B cell (primary cell): ENCODE measurements around the gene MDFI.

Source experiments
- EZH2 ChIP-seq: IDR thresholded peaks from 2 replicates; pipeline ENCODE4 v1.6.1; 2012; ENCODE audit warnings: borderline replicate concordance, low read depth, mild to moderate bottlenecking, moderate library complexity, low read length; ENCODE audit not compliant: insufficient read depth, poor library complexity, severe bottlenecking
- TF ChIP-seq, protein P1 (sequence below): fragments of 200-600 bp; IDR thresholded peaks from one replicate; pipeline ENCODE4 v1.8.0; 2022; ENCODE audit warnings: antibody characterized with exemption, mild to moderate bottlenecking

DNA sequence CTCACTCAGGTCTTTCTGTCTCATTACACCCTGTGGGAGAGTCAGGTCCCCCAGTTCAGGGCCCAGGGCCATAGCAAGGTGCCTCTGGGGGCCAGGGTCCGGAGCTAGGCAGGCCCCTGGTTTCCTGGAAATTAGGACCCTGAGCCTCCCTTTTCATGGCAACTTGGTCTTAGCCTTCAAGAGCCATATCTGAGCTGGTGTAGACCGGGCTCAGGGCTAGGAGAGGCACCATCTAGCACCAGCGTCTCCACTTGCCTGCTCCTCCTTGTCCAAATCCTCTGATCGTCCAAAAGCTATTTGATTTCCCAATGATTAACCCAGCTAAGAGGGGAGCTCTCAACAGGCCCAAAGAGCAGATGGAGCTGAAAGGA lies 5.6 kb downstream of the MDFI start:
- TF ChIP-seq, protein P1, sequence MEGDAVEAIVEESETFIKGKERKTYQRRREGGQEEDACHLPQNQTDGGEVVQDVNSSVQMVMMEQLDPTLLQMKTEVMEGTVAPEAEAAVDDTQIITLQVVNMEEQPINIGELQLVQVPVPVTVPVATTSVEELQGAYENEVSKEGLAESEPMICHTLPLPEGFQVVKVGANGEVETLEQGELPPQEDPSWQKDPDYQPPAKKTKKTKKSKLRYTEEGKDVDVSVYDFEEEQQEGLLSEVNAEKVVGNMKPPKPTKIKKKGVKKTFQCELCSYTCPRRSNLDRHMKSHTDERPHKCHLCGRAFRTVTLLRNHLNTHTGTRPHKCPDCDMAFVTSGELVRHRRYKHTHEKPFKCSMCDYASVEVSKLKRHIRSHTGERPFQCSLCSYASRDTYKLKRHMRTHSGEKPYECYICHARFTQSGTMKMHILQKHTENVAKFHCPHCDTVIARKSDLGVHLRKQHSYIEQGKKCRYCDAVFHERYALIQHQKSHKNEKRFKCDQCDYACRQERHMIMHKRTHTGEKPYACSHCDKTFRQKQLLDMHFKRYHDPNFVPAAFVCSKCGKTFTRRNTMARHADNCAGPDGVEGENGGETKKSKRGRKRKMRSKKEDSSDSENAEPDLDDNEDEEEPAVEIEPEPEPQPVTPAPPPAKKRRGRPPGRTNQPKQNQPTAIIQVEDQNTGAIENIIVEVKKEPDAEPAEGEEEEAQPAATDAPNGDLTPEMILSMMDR, result no peak
- TF ChIP-seq EZH2, result no peak
